CD4-positive, alpha-beta T cell treated with Interferon gamma for 1 hour (primary cell): Measurements from ENCODE around the gene MAG.

Source experiments
- DNase-seq: peaks from one replicate; pipeline ENCODE4 v3.0.0-alpha.2; 2020

The MAG gene

GRCh38 chr19:35265900-35266519, 26.0 kb upstream of the MAG start:
- DNase-seq, result no peak

- no peak for DNase-seq
Observed at GRCh38 chr19:35266520-35267352, 25.2 kb upstream of the MAG start.

- peak; percentile 37 for DNase-seq
Observed at GRCh38 chr19:35267353-35267817, 24.6 kb upstream of the MAG start.

- DNase-seq, result peak; percentile 79
Observed at GRCh38 chr19:35267818-35268535, 24.0 kb upstream of the MAG start.

- peak; percentile 71 for DNase-seq
Observed at GRCh38 chr19:35268536-35269437, 23.2 kb upstream of the MAG start, which contains the start of gene USF2. USF2 (plus strand) TSS chr19:35268962; CDS start chr19:35269102, 140 bp downstream.

- peak; percentile 86 for DNase-seq
Observed at GRCh38 chr19:35269438-35270117, 22.4 kb upstream of the MAG start.

- no peak for DNase-seq
Observed at GRCh38 chr19:35270381-35270811, 21.6 kb upstream of the MAG start.

- no peak for DNase-seq
Observed at GRCh38 chr19:35271546-35271945, 20.4 kb upstream of the MAG start.

- peak; percentile 18 for DNase-seq
Observed at GRCh38 chr19:35272122-35272719, 19.7 kb upstream of the MAG start.

- DNase-seq, result no peak
Observed at GRCh38 chr19:35272954-35273649, 18.9 kb upstream of the MAG start.

- DNase-seq, result no peak
Observed at GRCh38 chr19:35273686-35274259, 18.2 kb upstream of the MAG start.

GRCh38 chr19:35274323-35274722, 17.6 kb upstream of the MAG start:
- DNase-seq, result no peak

GRCh38 chr19:35276706-35277281, 15.2 kb upstream of the MAG start:
- DNase-seq, result no peak

- DNase-seq, result no peak
Observed at GRCh38 chr19:35278578-35279284, 13.2 kb upstream of the MAG start.

GRCh38 chr19:35279374-35279773, 12.6 kb upstream of the MAG start:
- no peak for DNase-seq

- DNase-seq, result no peak
Observed at GRCh38 chr19:35279985-35280821, 11.8 kb upstream of the MAG start.

- DNase-seq, result no peak
Observed at GRCh38 chr19:35281303-35281702, 10.7 kb upstream of the MAG start.
